BLaER1 treated with 17β-estradiol and CSF1 and Interleukin-3, amounts not matched to agents 10 nM and 100 nM (cell line): ENCODE measurements around the gene FOXC2.

Experiments
- H3K27ac ChIP-seq, 11 experiments: shearing (Covaris generic); formaldehyde crosslinking; 2 replicates each; pipeline ENCODE4 v1.8.1; 2022
- H3K27me3 ChIP-seq, 11 experiments: shearing (Covaris generic); formaldehyde crosslinking; 2 replicates each; pipeline ENCODE4 v1.8.1; 2022
- H3K36me3 ChIP-seq, 11 experiments: shearing (Covaris generic); formaldehyde crosslinking; 2 replicates each; pipeline ENCODE4 v1.8.1; 2022
- H3K4me1 ChIP-seq, 10 experiments: shearing (Covaris generic); formaldehyde crosslinking; 2 replicates each; pipeline ENCODE4 v1.8.1; 2022
- H3K4me2 ChIP-seq, 11 experiments: shearing (Covaris generic); formaldehyde crosslinking; 2 replicates each; pipeline ENCODE4 v1.8.1; 2022
- H3K4me3 ChIP-seq, 10 experiments: shearing (Covaris generic); formaldehyde crosslinking; 2 replicates each; pipeline ENCODE4 v1.8.1; 2022
- H3K9ac ChIP-seq, 11 experiments: shearing (Covaris generic); formaldehyde crosslinking; 2 replicates each; pipeline ENCODE4 v1.8.1; 2022
- H3K9me3 ChIP-seq, 11 experiments: shearing (Covaris generic); formaldehyde crosslinking; replicated peaks in 1 of 11; 2 replicates each; pipeline ENCODE4 v1.8.1; 2022
- H4K20me1 ChIP-seq, 11 experiments: shearing (Covaris generic); formaldehyde crosslinking; 2 replicates each; pipeline ENCODE4 v1.8.1; 2022
- Cebpa-rat ChIP-seq, 11 experiments: shearing (Covaris generic); IDR thresholded peaks; 2 replicates each; pipeline ENCODE4 v1.8.1; 2022

Gene FOXC2

DNA sequence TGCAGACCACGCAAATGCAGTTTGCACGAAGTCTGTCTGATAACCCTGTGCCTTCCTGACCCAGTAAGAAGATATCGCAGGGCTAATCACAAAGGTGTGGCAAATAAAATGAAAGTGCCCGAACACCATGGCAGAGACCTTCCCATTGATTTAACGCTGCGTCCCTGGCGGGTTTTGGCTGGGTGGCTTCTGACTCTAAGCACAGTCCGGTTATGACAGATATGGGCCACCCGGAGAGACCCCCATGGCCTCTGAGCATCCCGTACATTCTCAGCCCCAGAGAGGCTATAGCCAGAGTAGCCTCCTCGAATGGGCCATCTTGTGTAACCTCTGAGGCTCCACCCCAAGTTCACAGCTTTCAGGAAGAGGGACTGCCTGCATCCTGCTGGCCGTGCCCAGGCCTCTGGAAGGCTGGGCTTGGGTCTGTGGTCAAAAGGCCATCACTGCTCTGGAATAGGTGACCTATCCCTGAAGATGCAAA lies 5.5 kb downstream of the FOXC2 start:
- H3K27ac ChIP-seq, result no peak overlapping the region
- peaks cover 70 to 100% (median 87%) of the 10 kb centered on the region in 11 experiments for H3K27me3 ChIP-seq
- peaks cover 0 to 32% (median 10%) of the 10 kb centered on the region in 11 experiments; a peak in 10 of 22 replicates for H4K20me1 ChIP-seq
- peak overlapping the region in 8 of 11 experiments; percentile 60 to 83 (median 74); a peak in 15 of 22 replicates for H3K4me2 ChIP-seq
- H3K4me1 ChIP-seq, result peaks cover 12 to 35% (median 30%) of the 10 kb centered on the region in 10 experiments
- peaks cover 0 to 9% (median 0%) of the 10 kb centered on the region in 11 experiments; a peak in 2 of 22 replicates for H3K9me3 ChIP-seq
- TF ChIP-seq Cebpa-rat (IDR thresholded peaks at IDR 0.05), result no peak
- H3K4me3 ChIP-seq, result no peak overlapping the region
- H3K9ac ChIP-seq, result no peak overlapping the region
- no peaks in the 10 kb centered on the region for H3K36me3 ChIP-seq

DNA sequence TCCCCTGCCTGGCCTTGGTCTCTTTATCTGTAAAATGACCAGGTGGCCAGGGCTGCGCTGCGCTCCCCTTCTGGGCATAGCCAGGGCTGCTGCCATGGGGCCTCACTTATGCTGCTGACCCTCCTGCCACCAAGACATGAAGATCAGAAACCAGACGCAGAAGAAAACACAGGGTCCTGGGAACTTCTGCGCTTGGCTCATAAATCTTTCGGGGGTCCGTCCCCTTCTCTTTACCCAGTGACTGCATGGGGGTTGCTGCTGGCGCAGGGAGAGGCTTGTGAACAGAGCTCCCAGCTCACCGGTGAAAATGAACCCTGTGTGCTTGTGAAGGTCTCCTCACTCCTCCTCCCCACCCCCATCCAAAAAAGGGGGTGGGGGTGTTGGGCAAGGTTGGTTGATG lies 6.0 kb downstream of the FOXC2 start:
- H3K27ac ChIP-seq, result no peak overlapping the region
- peaks cover 70 to 100% (median 87%) of the 10 kb centered on the region in 11 experiments for H3K27me3 ChIP-seq
- H3K9me3 ChIP-seq, result peaks cover 0 to 5% (median 0%) of the 10 kb centered on the region in 11 experiments; a peak in 1 of 22 replicates
- no peak overlapping the region for H3K9ac ChIP-seq
- peaks cover 10 to 38% (median 29%) of the 10 kb centered on the region in 10 experiments for H3K4me1 ChIP-seq
- no peak overlapping the region for H3K4me3 ChIP-seq
- no peak for TF ChIP-seq Cebpa-rat (IDR thresholded peaks at IDR 0.05)
- H3K4me2 ChIP-seq, result peak overlapping the region in 1 of 11 experiments; percentile 60; a peak in 1 of 22 replicates
- peaks cover 0 to 29% (median 6%) of the 10 kb centered on the region in 11 experiments; a peak in 10 of 22 replicates for H4K20me1 ChIP-seq
- no peaks in the 10 kb centered on the region for H3K36me3 ChIP-seq

DNA sequence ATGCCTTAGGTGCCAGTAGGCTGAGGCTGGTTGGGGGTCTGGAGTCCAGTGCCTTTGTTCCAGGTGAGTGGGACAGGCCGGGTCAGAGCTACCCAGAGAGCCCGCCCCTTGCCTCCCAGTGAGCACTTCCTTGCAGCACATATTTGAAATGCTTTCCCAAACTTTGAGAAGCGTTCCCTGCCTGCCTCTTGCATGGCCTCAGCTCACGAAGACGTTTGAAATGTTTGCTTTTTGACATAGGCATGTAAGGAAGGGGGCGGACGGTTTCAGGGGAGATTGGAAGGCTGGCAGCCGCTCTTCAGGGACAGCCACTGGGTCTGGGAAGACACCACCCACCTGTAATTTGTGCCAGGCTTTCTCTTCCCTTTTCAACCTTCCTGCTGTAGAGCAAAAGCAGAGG lies 6.6 kb downstream of the FOXC2 start:
- H4K20me1 ChIP-seq, result peaks cover 0 to 23% (median under 1%) of the 10 kb centered on the region in 11 experiments; a peak in 9 of 22 replicates
- peaks cover 70 to 100% (median 87%) of the 10 kb centered on the region in 11 experiments for H3K27me3 ChIP-seq
- H3K9ac ChIP-seq, result no peak overlapping the region
- H3K9me3 ChIP-seq, result no peaks in the 10 kb centered on the region; a peak in 1 of 22 replicates
- no peaks in the 10 kb centered on the region for H3K36me3 ChIP-seq
- H3K27ac ChIP-seq, result no peak overlapping the region
- peaks cover 10 to 38% (median 29%) of the 10 kb centered on the region in 10 experiments for H3K4me1 ChIP-seq
- no peak for TF ChIP-seq Cebpa-rat (IDR thresholded peaks at IDR 0.05)
- H3K4me2 ChIP-seq, result no peak overlapping the region
- H3K4me3 ChIP-seq, result no peak overlapping the region

DNA sequence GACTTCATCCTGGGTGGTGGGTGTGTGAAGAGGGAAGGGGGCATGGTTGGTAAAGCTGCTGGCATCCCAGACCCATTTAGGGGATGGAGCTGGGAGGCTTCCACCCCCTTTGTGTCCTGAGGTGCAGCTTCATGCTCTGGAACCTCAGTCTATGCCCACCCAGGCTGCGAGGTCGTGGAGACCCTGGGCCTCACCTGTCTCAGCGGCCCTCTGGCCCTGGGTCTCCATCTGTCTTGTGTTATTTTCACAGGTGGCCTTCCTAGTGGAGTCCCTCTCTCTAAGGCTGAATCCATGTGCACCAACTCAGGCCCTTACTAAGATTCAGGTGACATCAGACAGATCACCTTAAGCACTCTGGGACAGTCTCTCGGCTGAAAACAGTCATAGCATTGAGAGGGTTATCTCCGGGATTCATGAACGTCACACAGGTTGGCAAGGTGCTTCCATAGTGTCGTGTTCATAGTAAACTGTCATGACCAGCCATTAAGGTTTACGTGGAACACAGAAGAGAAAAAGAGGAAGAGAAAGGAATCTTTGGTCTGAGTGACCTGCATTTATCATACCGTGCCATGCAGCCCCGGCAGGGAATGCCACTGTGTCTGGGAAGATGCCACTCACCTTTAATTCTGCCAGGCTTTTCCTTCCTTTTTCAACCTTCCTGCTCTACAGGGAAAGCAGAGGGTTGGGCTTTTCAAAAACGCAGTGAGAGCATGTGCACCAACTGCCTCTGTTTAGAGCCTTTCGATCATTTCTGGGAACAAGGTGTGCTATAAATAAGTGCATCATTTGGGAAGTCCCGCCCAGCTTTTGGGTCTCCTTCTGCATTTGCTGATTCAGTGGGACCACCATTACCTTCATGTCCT lies 7.2 kb downstream of the FOXC2 start:
- H4K20me1 ChIP-seq, result peaks cover 0 to 22% (median 0%) of the 10 kb centered on the region in 11 experiments; a peak in 7 of 22 replicates
- H3K27me3 ChIP-seq, result peaks cover 70 to 100% (median 87%) of the 10 kb centered on the region in 11 experiments
- peaks cover 10 to 42% (median 33%) of the 10 kb centered on the region in 10 experiments for H3K4me1 ChIP-seq
- H3K4me3 ChIP-seq, result no peak overlapping the region
- no peak overlapping the region for H3K4me2 ChIP-seq
- H3K9me3 ChIP-seq, result peaks cover 0 to 6% (median 0%) of the 10 kb centered on the region in 11 experiments; a peak in 4 of 22 replicates
- H3K27ac ChIP-seq, result no peak overlapping the region
- H3K9ac ChIP-seq, result no peak overlapping the region
- no peak for TF ChIP-seq Cebpa-rat (IDR thresholded peaks at IDR 0.05)
- H3K36me3 ChIP-seq, result no peaks in the 10 kb centered on the region

DNA sequence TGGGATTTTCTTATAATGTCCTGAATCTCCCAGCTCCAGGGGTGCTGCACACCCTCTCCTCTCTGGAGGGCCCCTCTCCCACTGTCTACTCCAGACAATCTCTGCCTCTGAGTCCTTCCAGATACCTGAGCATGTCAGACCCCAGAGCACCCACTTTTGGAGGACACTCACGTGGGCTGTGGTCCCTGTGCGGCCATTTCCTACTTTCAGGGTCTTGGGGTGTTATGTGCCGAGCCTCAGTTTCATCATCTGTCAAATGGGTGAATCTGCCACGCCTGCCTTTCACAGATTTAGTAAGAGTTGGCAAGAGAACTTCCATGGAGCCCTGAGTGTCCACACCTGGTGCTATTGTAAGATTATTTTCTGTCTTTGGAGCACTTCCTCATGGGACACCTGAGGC lies 8.0 kb downstream of the FOXC2 start:
- no peak overlapping the region for H3K4me3 ChIP-seq
- H3K9me3 ChIP-seq, result peaks cover 0 to 12% (median 3%) of the 10 kb centered on the region in 11 experiments; a peak in 4 of 22 replicates
- no peaks in the 10 kb centered on the region for H3K36me3 ChIP-seq
- peaks cover 10 to 45% (median 34%) of the 10 kb centered on the region in 10 experiments for H3K4me1 ChIP-seq
- peaks cover 0 to 28% (median 0%) of the 10 kb centered on the region in 11 experiments; a peak in 6 of 22 replicates for H4K20me1 ChIP-seq
- TF ChIP-seq Cebpa-rat (IDR thresholded peaks at IDR 0.05), result no peak
- H3K4me2 ChIP-seq, result no peak overlapping the region
- no peak overlapping the region for H3K9ac ChIP-seq
- peaks cover 70 to 100% (median 87%) of the 10 kb centered on the region in 11 experiments for H3K27me3 ChIP-seq
- H3K27ac ChIP-seq, result no peak overlapping the region

DNA sequence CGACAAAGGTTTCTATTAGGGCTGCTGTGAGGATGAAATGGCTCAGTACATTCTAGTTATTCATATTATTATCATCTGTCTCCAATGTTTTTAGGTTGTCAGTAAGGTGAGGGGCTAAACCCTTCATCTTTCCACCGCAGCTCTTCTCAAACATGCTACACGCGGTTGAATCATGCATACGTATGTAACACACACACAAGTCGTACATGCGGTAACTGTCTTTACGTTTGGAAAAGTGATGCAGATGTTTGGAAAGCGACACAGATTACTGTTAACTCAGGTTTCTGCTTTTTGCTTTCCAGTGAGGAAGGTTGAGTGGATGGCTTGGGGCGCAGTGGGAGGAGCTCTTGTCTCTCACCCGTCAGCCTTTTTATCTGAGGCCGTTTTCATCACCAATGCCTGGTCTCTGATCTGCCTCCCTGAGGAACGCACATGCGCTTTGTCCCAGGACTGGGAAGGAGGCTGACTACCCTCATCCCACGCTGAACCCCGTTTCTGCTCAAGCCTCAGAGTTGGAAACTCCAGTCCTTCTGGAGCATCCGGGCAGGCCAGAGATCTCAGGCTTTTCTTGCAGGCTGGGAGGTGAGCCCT lies 8.6 kb downstream of the FOXC2 start:
- Histone ChIP-seq H3K27me3 (peaks cover 70 to 100% (median 87%) of the 10 kb centered on the region in 11 experiments), H3K9me3 (peaks cover 0 to 12% (median 3%) of the 10 kb centered on the region in 11 experiments; a peak in 4 of 22 replicates), H3K4me2 (peak overlapping the region; percentile 64 to 87 (median 83); a peak in 17 of 22 replicates), H3K4me1 (peaks cover 10 to 45% (median 34%) of the 10 kb centered on the region in 10 experiments), H3K4me3 (peak overlapping the region in 6 of 10 experiments; percentile 49 to 63 (median 58); a peak in 10 of 20 replicates), H3K9ac (peak overlapping the region in 1 of 11 experiments; percentile 21; a peak in 2 of 22 replicates), H4K20me1 (peaks cover 0 to 28% (median 0%) of the 10 kb centered on the region in 11 experiments; a peak in 5 of 22 replicates), H3K27ac (no peak overlapping the region), H3K36me3 (no peaks in the 10 kb centered on the region)
- TF ChIP-seq Cebpa-rat (IDR thresholded peaks at IDR 0.05), result no peak

DNA sequence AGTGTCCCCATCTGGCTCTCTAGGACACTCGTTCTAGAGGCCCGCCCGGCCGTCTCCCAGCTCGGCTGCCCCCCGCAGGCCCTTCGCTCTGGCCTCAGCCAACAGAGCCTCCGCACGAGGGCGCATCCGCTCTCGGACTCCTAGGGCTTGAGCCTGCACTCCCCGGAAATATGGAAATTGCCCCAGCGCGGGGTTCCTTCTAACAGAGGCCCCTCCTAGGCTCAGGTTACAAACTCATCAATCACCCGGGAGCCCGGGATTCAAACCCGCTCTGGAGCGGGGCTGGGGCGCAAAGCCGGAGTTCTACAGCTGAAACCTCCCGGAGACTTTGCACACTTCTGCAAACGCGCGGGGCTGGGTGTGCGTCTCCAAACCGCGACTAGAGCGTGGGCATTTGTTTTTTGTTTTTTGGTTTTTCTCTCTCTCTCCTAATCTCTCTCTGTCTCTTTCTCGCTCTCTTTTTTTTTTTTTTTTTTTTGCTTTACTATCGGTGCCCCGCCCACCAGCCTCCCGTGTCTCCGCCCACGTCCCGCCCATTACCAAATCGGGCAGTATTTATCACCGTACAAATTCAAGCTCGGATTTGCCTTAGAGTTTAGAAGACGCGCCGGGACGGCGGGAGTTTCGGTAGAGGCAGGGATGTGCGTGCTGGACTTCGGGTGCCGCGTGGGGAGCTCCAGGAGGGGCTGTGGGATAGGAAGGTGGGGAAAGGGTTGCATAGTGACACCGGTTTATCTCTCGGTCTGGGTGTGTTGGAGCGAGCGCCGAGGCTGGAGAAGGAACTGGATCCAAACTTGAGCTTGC lies 9.3 kb downstream of the FOXC2 start:
- H3K4me2 ChIP-seq, result peak overlapping the region; percentile 64 to 87 (median 83)
- peak overlapping the region; percentile 48 to 68 (median 58) for H3K4me3 ChIP-seq
- H3K27ac ChIP-seq, result no peak overlapping the region
- H3K4me1 ChIP-seq, result peaks cover 7 to 38% (median 28%) of the 10 kb centered on the region in 10 experiments
- H3K9me3 ChIP-seq, result peaks cover 0 to 12% (median 3%) of the 10 kb centered on the region in 11 experiments; a peak in 4 of 22 replicates
- peaks cover 0 to 28% (median 0%) of the 10 kb centered on the region in 11 experiments; a peak in 5 of 22 replicates for H4K20me1 ChIP-seq
- TF ChIP-seq Cebpa-rat (IDR thresholded peaks at IDR 0.05), result no peak
- H3K36me3 ChIP-seq, result no peaks in the 10 kb centered on the region
- peaks cover 70 to 100% (median 87%) of the 10 kb centered on the region in 11 experiments for H3K27me3 ChIP-seq
- H3K9ac ChIP-seq, result peak overlapping the region in 7 of 11 experiments; percentile 21 to 55 (median 37); a peak in 11 of 22 replicates
